ENCODE data around the gene MASP1.
A peak's percentile ranks its signal among the peaks of the same experiment; 100 is the strongest.
"Not testable (repeated sequence)": the region's sequence is repeated elsewhere in the genome, so short reads cannot be mapped to it uniquely, and the experiment has no call there.

MASP1 gene

DNA sequence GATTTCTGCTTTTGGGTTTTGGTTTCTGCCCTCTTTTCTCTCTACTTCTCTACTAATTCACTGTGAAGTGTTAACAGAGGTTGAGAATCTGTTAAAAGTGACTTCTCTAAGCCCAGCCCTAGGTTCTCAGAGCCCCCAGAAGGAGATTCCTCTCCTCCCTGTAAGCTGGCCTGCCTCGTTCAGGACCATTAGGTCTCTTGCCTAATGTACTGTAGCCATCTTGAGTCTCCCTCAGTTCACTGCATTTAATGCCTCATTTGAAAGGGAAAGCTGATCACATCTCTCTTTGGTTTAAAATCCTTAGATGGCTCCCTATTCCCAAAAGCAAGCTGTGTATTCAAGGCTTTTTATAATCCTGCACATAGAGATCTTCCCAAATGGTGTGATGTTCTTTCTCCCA lies 77.9 kb downstream of the MASP1 start:
- no peak for DNase-seq

DNA sequence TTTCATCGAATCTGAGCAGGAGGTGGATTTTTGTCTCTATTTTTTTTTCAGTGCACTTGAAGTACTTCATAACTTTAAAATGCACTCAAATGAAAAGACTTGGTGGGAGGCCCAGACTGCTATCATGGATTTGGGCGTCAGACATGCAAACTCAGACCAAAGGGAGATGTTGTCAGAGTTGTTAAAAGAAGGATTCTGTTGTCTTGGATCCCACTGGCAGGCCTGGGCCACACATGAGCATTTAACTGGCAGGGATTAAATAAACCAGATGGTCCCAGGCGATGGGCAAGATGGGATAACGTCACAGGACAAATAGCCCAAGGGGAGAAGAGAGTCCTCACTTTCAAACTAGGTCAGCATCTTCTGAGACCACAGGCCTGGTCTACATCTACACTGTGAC lies 78.8 kb downstream of the MASP1 start:
- no peak for DNase-seq

DNA sequence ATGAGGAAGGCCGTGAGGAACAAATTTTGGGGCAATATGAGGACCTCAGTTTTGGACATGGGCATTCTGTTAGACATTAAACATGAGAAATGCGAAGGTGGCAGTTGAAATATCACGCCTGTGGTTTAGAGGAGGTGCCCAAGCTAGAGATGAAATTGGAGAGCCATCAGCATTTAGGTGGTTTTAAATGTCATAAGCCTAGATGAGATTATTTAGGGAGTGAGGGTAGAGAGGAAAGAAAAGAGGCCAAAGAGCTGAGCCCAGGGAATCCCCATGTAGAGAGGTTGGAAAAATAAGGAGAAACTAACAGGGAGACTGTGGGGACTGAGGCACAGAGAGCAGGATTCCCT lies 79.4 kb downstream of the MASP1 start:
- no peak for DNase-seq

DNA sequence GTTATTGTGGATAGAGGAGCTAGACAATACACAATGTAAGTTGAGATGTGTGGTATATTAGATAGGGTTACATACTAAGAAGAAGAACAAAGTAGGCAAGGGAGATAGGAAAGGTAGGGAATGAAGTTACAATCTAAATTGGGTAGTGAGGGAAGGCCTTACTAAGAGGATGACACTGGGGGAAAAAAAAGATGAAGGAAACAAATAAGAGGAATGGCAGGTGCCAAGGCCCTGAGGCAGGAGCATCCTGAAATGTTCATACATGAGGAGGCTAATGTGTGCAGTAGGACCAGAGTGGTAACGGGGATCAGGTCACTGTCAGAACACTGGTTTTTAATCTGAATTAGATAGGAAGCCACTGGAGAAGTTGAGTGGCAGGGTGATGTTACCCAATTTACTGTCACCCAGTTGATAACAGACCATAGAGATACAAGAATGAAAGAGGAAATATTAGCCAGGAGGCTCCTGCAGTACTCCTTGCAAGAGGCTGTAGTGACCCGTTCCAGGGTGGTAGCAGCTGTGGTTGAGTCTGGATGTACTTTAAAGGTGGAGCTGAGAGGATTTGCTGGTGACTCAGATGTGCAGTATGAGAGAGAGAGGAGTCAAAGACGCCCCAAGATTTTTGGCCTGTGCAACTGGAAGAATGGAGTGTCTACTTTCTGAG lies 79.9 kb downstream of the MASP1 start:
- no peak for DNase-seq

DNA sequence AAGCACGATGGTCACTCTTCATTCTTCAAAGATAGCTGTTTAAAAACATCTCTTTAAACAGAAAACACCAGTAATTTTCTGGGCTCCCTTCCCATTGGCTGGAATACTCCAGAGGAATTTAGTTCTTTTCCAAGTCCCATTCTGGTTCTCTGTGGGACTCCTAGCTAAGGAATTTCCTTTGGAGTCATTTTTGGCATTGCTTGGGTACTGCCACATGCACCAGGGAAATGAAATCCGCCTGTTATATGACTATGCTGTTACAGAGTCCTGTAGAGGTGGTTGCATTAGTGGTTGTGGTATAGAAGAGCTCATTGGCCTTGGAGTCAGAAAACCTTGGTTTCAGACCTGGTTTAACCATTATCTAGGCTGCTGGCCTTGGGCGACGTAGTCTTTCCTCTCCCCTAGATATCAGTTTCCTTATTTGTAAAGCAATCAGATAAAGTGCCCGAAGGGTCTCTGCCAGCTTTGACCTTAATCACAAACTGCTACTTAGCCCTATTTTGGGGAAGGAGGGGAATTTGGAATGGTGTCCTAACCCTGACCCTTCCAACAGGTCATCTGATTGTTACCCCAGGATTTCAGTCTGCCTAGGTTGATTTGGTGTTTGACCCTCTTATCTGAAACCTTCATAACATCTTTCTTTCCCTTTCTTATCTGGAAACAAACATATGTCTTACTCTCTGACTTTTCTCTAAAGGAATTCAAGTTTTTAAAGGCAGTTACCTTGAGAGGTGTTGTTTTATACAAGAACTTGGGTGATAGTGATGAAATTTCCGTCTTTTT lies 80.8 kb downstream of the MASP1 start:
- no peak for DNase-seq

DNA sequence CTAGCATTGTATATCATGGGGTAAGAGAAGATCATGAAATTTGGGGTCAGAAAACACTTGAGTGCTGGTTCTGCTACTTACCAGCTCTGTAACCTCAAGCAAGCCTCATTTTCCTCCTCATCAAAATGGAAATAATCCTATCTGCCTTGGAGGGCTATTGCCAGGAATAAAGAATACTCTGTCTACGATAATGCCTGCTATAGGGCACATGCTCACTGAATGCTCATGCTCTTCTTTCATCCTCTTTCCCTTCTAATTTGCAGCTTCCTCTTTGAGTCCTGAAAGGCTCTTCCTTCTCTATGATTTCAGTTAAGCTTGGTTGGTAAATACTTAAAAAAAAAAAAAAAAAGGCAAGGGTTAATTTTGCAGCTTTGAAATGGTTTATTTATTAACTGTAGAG lies 81.4 kb downstream of the MASP1 start:
- DNase-seq: no peak

DNA sequence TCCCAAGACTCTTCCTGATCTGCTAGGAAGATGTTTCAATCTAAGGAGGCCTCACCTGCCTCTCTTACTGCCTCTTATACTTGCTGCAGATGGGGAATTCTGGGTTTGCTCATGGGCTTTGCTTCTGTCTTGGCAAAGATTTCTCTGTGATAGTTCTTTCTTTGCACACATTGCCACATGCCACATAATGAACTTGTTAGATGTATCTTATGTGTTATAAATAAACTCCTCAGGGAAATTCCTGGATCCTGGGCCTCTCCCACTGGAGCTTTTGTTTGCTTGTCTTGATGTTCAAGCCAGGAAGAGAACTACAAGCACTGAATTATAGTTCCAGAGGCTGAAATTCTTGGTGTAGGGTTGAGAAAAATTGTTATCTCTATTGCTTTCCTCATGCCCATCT lies 82.0 kb downstream of the MASP1 start:
- no peak for DNase-seq

DNA sequence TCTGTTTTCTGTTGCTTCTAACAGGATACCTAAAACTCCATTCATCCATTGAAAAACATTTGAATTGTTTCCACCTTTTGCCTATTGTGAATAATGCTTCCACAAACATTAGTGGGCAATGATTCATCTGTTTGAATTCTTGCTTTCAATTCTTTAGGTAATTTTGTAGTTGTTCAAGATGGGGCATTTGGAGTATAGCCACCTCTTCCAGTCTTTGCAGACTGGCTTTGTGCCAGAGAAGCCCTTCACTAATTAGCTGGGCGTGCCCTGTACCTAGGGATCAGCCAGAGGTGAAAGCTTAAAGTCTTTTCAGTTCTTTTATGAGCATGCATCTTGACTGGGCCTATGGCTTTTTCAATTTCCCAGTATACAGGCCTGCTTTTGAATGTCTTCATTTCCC lies 83.4 kb downstream of the MASP1 start:
- peak; percentile 45 for DNase-seq

DNA sequence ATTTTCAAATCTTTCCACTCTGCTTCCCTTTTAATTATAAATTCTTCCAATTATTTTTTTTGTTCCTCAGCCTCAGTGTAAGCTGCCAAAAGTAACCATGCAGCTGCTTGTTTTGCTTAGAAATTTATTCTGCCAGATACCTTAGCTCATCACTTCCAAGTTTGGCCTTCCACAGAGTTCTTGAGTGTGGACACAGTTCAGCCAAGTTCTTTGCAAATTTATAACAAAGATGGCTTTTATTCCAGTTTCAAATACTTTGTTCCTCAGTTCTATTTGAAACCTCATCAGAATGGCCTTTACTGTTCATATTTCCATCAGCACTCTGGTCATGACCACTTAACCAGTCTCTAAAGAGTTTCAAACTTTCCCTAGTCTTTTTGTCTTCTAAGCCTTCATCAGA lies 83.9 kb downstream of the MASP1 start:
- DNase-seq: no peak

DNA sequence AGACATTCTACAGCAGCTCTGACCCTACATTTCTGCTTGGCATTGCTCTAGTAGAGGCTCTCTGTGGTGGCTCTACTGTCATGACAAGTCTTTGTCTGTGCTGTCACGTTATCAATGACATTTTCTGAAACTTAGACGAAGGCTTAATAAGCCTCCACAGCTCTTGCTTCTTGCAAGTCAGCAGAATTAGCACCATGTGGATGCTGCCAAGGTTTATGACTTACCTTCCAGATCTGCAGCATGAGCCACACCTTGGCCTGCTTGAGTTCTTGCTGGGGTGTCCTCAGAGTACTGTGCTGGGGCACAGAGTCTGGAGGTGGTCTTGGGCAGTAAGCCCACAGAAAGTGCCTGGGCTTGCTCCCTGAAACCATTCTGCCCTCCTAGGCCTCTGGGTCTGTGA lies 84.5 kb downstream of the MASP1 start:
- no peak for DNase-seq

DNA sequence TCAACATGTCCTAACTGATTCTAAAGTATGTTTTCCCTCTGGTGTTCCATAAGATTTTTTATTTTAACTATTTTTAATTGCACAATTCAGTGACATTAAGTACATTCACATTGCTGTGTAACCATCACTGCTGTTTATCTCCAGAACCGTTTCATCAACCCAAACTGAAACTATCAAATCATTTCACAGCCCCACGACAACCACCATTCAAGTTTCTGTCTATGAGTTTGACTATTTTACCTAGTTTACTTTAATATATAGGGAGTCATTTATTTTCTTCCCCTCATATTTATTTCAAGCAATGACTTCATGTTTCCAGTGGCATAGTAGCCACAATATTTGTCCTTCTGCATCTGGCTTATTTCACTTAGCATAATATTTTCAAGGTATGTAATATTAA lies 85.9 kb downstream of the MASP1 start:
- DNase-seq: no peak

DNA sequence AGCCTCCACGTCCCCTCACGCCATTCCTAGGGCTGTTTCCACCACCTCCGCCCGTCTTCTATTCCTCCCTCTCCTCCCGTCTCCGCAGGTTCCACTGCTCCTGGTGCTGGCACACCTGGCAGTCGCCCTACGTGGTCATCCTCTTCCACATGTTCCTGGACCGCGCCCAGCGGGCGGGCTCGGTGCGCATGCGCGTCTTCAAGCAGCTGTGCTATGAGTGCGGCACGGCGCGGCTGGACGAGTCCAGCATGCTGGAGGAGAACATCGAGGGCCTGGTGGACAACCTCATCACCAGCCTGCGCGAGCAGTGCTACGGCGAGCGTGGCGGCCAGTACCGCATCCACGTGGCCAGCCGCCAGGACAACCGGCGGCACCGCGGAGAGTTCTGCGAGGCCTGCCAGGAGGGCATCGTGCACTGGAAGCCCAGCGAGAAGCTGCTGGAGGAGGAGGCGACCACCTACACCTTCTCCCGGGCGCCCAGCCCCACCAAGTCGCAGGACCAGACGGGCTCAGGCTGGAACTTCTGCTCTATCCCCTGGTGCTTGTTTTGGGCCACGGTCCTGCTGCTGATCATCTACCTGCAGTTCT lies 92.0 kb downstream of the MASP1 start:
- not testable (repeated sequence) for DNase-seq

DNA sequence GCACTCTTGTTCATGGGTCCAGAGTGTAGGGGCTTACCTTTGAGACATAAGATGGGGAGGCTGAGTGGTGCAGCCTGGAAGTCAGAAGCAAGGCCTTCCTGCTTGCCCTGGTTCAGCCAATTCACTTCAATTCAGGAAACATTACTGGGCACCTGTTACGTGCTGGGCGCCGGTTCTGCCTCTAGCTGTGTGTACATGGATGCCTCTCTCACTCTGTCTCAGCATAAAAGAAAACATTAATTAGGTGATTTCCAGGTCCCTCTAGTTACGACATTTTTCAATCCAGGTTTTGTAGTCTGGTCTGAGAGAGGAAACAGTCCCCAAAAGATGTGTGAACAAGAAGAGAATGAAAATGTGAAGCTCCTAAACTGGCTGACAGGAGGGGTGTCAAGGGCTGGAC lies 93.0 kb downstream of the MASP1 start:
- no peak for DNase-seq

DNA sequence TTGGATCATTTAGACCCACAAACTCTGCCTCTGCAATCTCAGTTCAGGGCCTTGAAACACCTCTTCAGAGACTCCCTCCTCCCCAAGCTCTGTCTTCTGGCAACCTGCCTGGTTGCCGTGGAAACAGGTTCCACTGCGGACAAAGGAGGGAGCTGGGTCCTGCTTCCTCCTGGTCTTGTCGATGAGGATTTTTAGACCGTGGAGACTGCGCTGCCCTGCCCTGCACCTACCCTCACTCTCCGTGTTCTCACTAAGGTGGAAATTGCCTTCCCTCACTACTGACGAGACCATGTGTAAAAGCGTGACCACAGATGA lies 94.2 kb downstream of the MASP1 start, which contains the start of gene RTP1:
RTP1 (plus strand) TSS at position 152 of the 315 bp plus-strand sequence; CDS start at position 182, 30 bp downstream.
- peak; percentile 13 for DNase-seq

DNA sequence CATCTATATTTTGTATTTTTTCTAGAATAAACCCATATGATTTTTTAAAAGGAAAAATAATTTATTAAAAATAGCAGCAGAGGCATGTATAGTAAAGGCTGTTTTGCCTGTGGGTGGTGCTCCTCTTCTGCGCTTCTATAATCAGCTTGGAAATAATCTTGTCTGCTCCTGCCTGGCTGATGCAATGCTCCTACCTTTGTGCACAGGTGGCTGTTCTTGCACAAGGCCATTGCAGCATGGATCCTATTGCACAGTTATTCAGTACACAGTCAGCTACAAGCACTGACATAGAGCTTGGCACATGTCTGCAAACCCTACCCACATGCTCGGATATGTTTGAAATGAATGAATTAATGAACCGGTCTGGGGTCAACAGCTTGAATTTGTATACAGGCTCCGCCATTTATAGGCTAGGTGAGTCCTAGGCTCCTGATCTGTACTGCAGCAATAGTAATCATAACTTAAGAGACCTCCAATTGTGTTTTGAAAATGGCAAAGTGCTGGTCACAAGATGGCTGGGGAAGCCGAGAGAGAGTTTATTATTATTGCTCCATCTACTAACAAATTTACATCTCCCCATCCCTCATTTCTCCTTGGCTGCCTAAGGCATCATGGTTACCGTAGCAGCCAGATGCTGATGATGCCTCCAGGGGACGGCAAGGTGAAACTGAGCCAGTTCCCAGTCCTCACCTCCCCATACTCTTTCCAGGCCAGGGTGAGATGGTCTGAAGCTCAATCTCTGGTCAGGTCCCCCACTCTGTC lies 94.8 kb downstream of the MASP1 start:
- DNase-seq: no peak

DNA sequence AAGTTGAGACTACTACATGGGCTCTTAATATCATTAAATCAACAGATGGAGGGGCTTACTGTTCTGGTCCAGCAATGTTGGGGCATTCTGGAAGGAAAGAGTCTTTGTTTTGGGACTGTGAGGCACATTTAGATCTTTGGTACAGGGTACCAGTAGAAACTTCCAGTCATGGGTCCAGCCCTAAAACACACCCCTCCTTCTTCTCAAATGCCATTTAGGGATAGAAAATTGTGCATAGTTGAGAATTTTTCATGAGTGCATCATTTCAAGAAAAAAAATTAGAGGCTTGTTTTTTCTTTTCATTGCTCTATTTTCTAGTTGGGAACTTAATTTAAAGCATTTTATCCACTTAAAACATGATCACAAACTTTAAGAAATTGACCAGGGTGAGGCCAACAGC lies 98.4 kb downstream of the MASP1 start:
- no peak for DNase-seq

DNA sequence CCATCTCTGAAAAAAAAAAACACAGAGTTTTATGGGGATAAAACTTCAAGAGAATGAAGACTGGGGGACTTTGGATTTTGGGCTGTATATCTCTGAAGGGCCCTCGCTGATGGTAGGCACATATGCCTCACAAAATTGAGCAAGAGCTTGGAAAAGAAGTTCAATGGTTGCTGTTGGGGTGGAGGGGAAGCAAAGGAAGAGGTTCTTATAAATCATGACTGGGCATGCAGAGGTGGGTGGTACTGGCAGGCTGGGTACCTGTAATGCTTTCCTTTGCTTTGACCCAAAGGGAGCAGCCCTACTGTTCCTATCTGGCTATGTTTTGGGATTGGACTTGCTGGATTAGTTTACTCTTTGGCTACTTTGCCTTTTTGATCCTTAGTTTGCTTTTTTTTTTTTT lies 100.3 kb downstream of the MASP1 start:
- DNase-seq: no peak

DNA sequence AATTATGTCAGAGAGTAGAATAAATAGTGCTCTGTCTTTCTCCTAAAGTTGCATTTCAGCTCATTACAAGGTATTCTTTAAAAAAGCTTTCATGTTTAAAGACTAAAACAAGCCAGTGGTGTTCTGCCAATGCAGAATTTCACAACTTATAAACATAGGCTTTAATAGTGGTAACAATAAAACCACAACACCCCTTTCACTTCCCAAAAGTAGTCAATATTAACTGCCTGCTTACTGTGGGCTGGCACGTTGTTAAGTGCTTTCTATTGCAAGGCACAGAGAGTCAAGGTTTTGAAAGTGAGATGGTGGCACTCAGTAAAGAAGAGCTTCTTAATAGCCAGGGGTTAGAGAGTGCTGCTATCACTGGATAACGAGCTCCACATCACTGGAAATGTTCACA lies 102.6 kb downstream of the MASP1 start:
- no peak for DNase-seq

DNA sequence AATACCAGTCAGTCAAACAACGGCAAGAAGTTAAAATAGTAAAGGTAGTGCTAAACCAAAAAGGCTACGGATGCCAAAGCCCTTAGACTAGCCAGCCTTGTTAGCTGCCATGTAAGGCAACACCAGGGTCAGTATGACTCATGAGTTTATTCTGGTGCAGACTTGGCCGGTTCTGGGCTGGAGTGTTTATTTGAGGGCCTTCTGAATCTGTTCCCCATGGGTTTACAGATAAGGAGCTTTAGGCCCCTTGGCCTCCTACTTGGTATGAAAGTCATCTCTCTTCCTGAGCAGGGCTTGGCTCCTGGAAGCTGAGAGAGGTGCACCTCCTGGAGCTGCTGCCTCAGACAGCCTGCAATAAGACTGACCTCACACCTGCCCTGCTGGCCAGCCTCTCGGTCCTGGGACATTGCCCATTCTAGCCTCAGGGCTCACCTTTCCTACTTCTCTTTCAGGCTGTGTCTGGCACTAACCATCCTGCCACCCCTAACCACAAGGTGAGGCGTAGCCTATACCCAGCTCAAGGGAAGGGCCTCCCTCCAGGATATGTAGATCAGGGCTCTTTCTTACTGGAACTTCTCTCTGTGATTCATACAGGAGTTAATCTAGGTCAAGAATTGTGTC lies 104.6 kb downstream of the MASP1 start:
- DNase-seq: no peak

DNA sequence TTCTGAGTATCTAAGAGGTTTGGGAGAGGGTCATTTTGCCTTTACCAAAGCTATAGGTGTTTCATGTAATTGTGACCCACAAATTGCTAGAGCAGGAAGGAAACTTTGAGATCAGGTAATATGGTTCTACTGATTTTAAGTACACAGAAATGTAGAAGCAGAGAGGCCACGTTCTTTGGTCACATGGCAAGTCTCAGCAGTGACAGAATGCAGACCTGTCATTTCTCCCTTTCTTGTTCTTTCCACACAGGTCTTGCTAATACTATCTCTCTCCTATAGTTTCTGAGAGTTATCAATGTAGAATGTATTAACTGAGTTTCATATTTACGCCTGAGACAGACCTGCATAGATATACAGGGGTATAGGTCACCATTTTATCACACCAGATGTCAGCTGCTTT lies 105.2 kb downstream of the MASP1 start:
- DNase-seq: no peak

DNA sequence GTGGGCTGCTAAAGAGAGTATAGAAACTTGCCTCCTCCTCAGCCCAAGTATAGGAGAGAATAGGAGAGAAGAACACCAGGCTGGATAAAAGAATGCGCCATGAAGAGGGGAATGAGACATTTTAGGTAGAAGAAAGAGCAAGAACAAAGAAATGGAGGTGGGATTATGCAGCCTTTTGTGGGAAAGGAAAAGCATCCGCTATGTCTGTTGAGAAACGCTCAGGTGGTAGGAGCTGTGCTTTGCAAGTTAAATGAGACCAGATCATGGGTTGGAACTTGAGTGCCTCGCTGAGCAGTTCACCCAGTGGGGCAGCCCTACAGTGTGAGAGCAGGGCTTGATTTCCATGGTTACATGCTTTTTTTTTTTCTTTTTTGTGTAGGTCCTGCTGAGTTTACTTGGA lies 105.8 kb downstream of the MASP1 start:
- DNase-seq: no peak
